ENCODE data around the gene UCK2.

The UCK2 gene

GRCh38 chr1:165834229-165834628 lies 6.8 kb downstream of the UCK2 start:
- DNase-seq (ENCODE audit: low read depth in 2 of 2) = no peak

- DNase-seq (ENCODE audit: low read depth in 2 of 2) = no peak
These were observed 7.5 kb downstream of the UCK2 start for GRCh38 chr1:165834881-165835280.

GRCh38 chr1:165836664-165837482 lies 9.5 kb downstream of the UCK2 start:
- DNase-seq (ENCODE audit: low read depth in 2 of 2) = no peak

GRCh38 chr1:165837838-165838364 lies 10.5 kb downstream of the UCK2 start:
- DNase-seq (ENCODE audit: low read depth in 2 of 2) = no peak

GRCh38 chr1:165840423-165840822 lies 13.0 kb downstream of the UCK2 start:
- no peak for DNase-seq (ENCODE audit: low read depth in 2 of 2)

DNA sequence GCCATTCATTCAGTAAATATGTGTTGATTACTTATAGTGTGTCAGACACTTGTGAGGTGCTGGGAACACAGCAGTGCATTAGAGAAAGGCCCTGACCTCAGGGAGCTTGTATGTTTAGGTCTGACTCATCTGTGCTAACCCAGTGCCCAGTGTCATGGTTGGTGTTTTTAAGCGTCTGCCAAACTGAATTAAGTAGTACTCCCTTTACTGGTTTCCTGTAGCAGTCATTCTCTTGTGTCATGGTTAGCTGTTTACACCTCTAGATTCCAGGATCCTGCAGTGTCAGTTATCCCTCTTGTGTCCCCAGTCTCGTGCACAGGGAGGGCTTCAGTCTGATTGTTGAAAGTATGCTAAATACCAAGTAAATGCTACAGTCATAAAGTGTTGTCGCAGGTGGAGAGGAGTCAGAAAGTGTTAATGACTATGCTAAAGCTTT lies 14.2 kb downstream of the UCK2 start:
- no peak for DNase-seq (ENCODE audit: low read depth in 2 of 2)

- no peak for DNase-seq (ENCODE audit: low read depth in 2 of 2)
These were observed 14.7 kb downstream of the UCK2 start for GRCh38 chr1:165842023-165842670.

DNA sequence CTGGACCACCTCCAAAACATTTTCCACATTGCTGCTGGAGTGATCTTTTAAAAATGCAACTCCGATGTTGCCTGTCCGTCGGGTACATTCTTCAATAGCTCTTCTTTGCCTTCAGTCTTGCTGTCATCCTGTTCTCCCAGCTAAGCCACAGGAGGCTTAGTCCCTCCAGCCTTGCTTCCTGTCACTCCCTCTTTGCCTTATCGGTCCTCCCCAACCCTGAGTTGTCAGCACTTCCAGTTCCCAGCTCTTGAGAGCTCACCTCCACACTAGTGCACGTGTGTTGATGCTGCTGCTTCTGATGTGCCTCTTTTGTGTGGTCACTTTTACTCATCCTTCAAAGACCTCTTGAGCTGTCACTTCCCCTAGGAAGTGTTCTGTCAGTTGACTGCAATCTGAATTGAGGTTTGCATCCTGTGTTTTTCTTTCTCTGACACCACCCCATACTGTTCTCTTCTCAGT lies 15.3 kb downstream of the UCK2 start:
- DNase-seq (ENCODE audit: low read depth in 2 of 2) = no peak

GRCh38 chr1:165843304-165843703 lies 15.9 kb downstream of the UCK2 start:
- DNase-seq (ENCODE audit: low read depth in 2 of 2) = no peak

DNA sequence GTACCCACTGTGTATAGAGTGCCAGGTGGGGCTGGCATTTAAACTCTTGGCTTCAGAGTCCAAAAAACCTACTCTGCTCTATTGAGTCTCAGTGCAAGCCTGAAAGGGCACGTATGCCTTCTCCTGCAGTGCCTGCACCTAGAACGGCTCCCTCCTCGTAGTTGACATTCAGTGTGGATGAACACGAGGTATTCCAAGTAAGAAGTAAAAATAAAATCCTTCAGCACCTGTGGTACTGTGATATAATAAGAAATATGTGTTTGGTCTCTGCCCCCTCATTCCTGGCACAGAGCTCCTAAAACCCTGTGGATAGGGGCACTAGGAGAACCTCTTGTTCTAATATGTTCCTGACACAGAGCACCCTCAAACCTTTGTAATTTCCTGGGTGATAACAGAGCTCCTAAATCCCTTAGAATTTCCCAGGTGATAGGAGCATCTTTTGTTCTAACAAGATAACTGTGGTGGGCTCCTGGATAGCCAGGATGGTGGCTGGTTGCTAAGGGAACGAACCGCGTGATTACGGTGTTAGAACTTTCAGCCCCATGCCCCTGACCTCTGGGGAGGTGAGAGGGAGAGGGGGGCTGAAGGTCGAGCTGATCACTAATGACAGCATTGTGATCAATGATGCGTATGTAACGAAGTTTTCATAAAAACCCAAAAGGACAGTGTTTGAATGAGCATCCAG lies 16.8 kb downstream of the UCK2 start:
- no peak for DNase-seq (ENCODE audit: low read depth in 2 of 2)

- DNase-seq (ENCODE audit: low read depth in 2 of 2) = no peak
These were observed 17.5 kb downstream of the UCK2 start for GRCh38 chr1:165844933-165845332.

GRCh38 chr1:165845569-165845968 lies 18.2 kb downstream of the UCK2 start:
- no peak for DNase-seq (ENCODE audit: low read depth in 2 of 2)

GRCh38 chr1:165845992-165846748 lies 18.8 kb downstream of the UCK2 start:
- DNase-seq (ENCODE audit: low read depth in 2 of 2) = no peak

GRCh38 chr1:165847486-165847885 lies 20.1 kb downstream of the UCK2 start:
- no peak for DNase-seq (ENCODE audit: low read depth in 2 of 2)

- DNase-seq (ENCODE audit: low read depth in 2 of 2) = no peak
These were observed 22.1 kb downstream of the UCK2 start for GRCh38 chr1:165849353-165850133.

GRCh38 chr1:165851034-165851658 lies 23.7 kb downstream of the UCK2 start:
- no peak for DNase-seq (ENCODE audit: low read depth in 2 of 2)

DNA sequence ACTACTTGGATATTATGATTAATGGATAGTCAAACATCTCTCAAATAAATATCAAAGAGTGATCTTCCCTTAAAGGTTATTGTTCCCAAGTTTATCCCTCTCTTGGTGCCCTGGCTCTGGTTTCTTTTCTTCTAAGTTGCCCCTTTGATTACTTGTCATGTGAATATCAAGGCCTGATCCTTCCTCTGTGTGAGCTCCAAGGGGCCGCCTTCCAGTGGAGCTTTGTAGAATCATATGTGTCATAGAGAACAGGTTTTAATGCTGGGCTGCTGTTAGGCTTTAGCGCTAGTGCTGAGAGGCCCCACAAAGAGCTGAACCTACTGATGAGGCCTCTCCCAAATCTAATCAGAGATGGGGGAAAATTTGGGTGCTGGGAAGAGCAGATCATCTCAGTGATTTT lies 25.5 kb downstream of the UCK2 start:
- no peak for DNase-seq (ENCODE audit: low read depth in 2 of 2)

DNA sequence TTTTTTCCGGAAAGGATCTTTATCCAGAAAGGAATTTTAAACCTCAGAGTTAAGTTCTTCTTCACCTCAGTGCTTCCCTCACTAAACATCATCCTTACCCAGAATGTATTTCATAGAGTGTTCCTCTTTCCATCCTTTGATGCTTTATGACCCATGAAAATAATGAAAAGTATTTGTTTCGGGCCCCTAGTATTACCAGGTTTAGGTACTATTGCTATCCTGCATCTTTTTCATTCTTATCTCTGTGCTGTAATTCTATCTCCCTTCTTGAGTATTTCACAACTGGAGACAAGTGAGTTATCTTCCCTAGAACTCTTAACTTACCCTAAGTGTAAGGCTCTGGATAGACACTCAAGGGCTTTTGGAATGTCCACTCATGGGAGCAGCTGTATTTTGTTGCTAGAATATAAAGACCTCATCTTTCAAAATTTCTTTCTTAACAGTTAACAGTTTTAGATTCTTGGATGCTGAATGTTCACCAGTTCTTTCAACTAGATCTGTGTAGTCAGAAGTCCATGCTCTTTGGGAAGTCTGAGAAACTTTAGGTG lies 26.2 kb downstream of the UCK2 start:
- peak in 1 of 2 experiments; percentile 8 for DNase-seq (ENCODE audit: low read depth in 2 of 2)

- DNase-seq (ENCODE audit: low read depth in 2 of 2) = peak; percentile 91 to 92
These were observed 26.9 kb downstream of the UCK2 start for GRCh38 chr1:165854101-165854845.

Data from fibroblast of skin of left biceps (primary cell).